Astrocyte (in vitro differentiated cells and primary cell): ENCODE data around the gene DYNLT3.

Experiments
- EZH2 ChIP-seq: IDR thresholded peaks from 2 replicates; pipeline ENCODE4 v1.6.1; 2012; ENCODE audit warnings: mild to moderate bottlenecking, low read length, inconsistent platforms; ENCODE audit not compliant: insufficient read depth
- TF ChIP-seq, protein P1 (sequence below): IDR thresholded peaks from 2 replicates; pipeline ENCODE4 v1.5.1; 2011; ENCODE audit warnings: low read depth, mild to moderate bottlenecking, inconsistent platforms, low read length, moderate library complexity; ENCODE audit not compliant: insufficient read depth

DNA sequence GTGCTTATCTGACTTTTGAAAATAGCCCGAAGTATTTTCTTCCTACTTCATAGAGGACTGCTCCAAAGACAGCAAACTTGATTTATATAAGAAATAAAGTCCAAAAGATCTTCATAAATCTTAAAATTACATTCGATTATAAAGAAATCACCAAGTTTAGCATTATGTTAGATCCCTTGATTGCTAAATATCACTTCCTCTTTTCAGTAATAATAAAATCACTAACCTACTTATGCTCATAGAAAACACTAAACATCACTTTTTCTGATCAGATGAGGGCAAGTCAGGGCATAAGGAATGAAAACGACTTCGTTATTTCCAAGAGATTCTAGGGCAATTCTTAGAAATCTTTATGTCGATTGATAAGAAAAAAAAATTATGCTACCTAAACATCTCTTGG, 32.0 kb downstream of the DYNLT3 start:
- TF ChIP-seq, protein P1, sequence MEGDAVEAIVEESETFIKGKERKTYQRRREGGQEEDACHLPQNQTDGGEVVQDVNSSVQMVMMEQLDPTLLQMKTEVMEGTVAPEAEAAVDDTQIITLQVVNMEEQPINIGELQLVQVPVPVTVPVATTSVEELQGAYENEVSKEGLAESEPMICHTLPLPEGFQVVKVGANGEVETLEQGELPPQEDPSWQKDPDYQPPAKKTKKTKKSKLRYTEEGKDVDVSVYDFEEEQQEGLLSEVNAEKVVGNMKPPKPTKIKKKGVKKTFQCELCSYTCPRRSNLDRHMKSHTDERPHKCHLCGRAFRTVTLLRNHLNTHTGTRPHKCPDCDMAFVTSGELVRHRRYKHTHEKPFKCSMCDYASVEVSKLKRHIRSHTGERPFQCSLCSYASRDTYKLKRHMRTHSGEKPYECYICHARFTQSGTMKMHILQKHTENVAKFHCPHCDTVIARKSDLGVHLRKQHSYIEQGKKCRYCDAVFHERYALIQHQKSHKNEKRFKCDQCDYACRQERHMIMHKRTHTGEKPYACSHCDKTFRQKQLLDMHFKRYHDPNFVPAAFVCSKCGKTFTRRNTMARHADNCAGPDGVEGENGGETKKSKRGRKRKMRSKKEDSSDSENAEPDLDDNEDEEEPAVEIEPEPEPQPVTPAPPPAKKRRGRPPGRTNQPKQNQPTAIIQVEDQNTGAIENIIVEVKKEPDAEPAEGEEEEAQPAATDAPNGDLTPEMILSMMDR: no peak
- TF ChIP-seq EZH2: no peak
